K562 (cell line): Measurements from ENCODE around the gene CZIB. TPM values are rescaled to one million over a fixed set of nuclear protein-coding genes. Genes with fewer than 3 reads are reported as not detected.

ENCODE experiments used
- ARHGAP35 ChIP-seq: fragments of 450-650 bp; IDR thresholded peaks from 2 replicates; pipeline ENCODE4 v1.6.1; 2018; ENCODE audit not compliant: partially characterized antibody
- BCLAF1 ChIP-seq, 2 experiments: fragments of 450-650 bp in 1 of 2; IDR thresholded peaks; 2 replicates each; pipeline ENCODE4 v1.6.1; 2011 to 2017; ENCODE audit warnings: low read depth in 2 of 2, antibody characterized with exemption in 1 of 2, borderline replicate concordance in 1 of 2, low read length in 1 of 2, mild to moderate bottlenecking in 1 of 2, mixed read lengths in 1 of 2; ENCODE audit not compliant: control insufficient read depth in 1 of 2
- CBX1 ChIP-seq: sonication (generic); IDR thresholded peaks from 2 replicates; pipeline ENCODE4 v1.6.1; 2016; ENCODE audit warnings: antibody characterized with exemption, low read depth, mild to moderate bottlenecking
- CHD2 ChIP-seq: IDR thresholded peaks from 2 replicates; pipeline ENCODE4 v1.6.1; 2011; ENCODE audit warnings: low read depth, low read length
- DNMT1 ChIP-seq: fragments of 450-650 bp; IDR thresholded peaks from 2 replicates; pipeline ENCODE4 v1.6.1; 2016; ENCODE audit warnings: antibody characterized with exemption, mild to moderate bottlenecking
- FIP1L1 ChIP-seq: fragments of 200-400 bp; formaldehyde crosslinking; IDR thresholded peaks from 2 replicates; pipeline ENCODE4 v1.6.1; 2018; ENCODE audit warnings: mild to moderate bottlenecking, low read depth, low read length; ENCODE audit not compliant: poor library complexity, severe bottlenecking
- FOXP4 ChIP-seq: sonication (generic); formaldehyde crosslinking; IDR thresholded peaks from 2 replicates; pipeline ENCODE4 v1.8.0; 2022; ENCODE audit warnings: mild to moderate bottlenecking, missing genetic modification reagents, borderline replicate concordance
- LEF1 ChIP-seq: fragments of 450-650 bp; IDR thresholded peaks from 2 replicates; pipeline ENCODE4 v1.6.1; 2016; ENCODE audit warnings: mild to moderate bottlenecking
- SIX5 ChIP-seq, 2 experiments: IDR thresholded peaks; 2 replicates each; pipeline ENCODE4 v1.6.1; 2011; ENCODE audit warnings: low read length in 2 of 2, borderline replicate concordance in 1 of 2, low read depth in 1 of 2, mild to moderate bottlenecking in 1 of 2, moderate library complexity in 1 of 2; ENCODE audit not compliant: insufficient read depth in 1 of 2
- SLC30A9 ChIP-seq: fragments of 250-450 bp; sonication (Bioruptor Pico); IDR thresholded peaks from 2 replicates; pipeline ENCODE4 v1.8.0; 2022; ENCODE audit warnings: mild to moderate bottlenecking, moderate library complexity
- TAF9B ChIP-seq: fragments of 450-650 bp; IDR thresholded peaks from 2 replicates; pipeline ENCODE4 v1.6.1; 2018; ENCODE audit warnings: mild to moderate bottlenecking; ENCODE audit not compliant: partially characterized antibody
- XRCC3 ChIP-seq: fragments of 450-650 bp; IDR thresholded peaks from 2 replicates; pipeline ENCODE4 v1.6.1; 2017; ENCODE audit warnings: mild to moderate bottlenecking, moderate library complexity
- ZNF124 ChIP-seq: sonication (generic); formaldehyde crosslinking; IDR thresholded peaks from 2 replicates; pipeline ENCODE4 v1.8.1; 2022; ENCODE audit warnings: missing genetic modification reagents
- ZNF140 ChIP-seq: fragments of 250-450 bp; sonication (Bioruptor Pico); IDR thresholded peaks from 2 replicates; pipeline ENCODE4 v1.8.0; 2021; ENCODE audit warnings: moderate library complexity, mild to moderate bottlenecking, inconsistent platforms
- ZNF518B ChIP-seq: fragments of 250-450 bp; sonication (Bioruptor Pico); IDR thresholded peaks from 2 replicates; pipeline ENCODE4 v1.5.0; 2021; ENCODE audit warnings: mild to moderate bottlenecking, moderate library complexity
- polyA plus RNA-seq, 8 experiments: library from polyadenylated mRNA; depleted of rRNA in 4 of 8; stranded (reverse) in 5 of 8; unstranded in 3 of 8; fragments of >200 nt; fragmentation: Nextera tagmentation in 2 of 8; fragmentation: Illumina TruSeq in 1 of 8; extraction: Ambion mirVana in 2 of 8; extraction: Trizol in 1 of 8; gene quantifications; 2 replicates each; pipeline versions ENCODE4 v1.2.1 to v1.2.3, GENCODE V29; 2011 to 2014; ENCODE audit warnings: inconsistent platforms in 1 of 8, missing spikeins in 1 of 8
- total RNA-seq, 7 experiments: library from RNA; depleted of rRNA in 6 of 7; stranded (reverse); fragments of >200 nt in 6 of 7; fragmentation: Illumina TruSeq in 2 of 7; extraction: Trizol in 2 of 7; gene quantifications; 2 replicates each; pipeline versions ENCODE4 v1.2.1 to v1.2.3, GENCODE V29; 2011 to 2021; ENCODE audit warnings: low replicate concordance in 1 of 7
- TF ChIP-seq, protein P1 (sequence below), 2 experiments: fragments of 450-650 bp in 1 of 2; sonication (generic) in 1 of 2; formaldehyde crosslinking in 1 of 2; IDR thresholded peaks in 1 of 2; conservative IDR thresholded peaks in 1 of 2; 2 replicates each; pipeline versions ENCODE4 v1.6.1 to v1.8.1; 2016 to 2023; ENCODE audit warnings: mild to moderate bottlenecking in 2 of 2, moderate library complexity in 2 of 2, inconsistent platforms in 1 of 2, missing genetic modification reagents in 1 of 2

The CZIB gene
- total and polyA plus RNA-seq, 9 of the 15 experiments (the other 6 are each of a cell fraction or from before 2014, with no cell fraction given): 52.6 to 111 (median 80.0) TPM

DNA sequence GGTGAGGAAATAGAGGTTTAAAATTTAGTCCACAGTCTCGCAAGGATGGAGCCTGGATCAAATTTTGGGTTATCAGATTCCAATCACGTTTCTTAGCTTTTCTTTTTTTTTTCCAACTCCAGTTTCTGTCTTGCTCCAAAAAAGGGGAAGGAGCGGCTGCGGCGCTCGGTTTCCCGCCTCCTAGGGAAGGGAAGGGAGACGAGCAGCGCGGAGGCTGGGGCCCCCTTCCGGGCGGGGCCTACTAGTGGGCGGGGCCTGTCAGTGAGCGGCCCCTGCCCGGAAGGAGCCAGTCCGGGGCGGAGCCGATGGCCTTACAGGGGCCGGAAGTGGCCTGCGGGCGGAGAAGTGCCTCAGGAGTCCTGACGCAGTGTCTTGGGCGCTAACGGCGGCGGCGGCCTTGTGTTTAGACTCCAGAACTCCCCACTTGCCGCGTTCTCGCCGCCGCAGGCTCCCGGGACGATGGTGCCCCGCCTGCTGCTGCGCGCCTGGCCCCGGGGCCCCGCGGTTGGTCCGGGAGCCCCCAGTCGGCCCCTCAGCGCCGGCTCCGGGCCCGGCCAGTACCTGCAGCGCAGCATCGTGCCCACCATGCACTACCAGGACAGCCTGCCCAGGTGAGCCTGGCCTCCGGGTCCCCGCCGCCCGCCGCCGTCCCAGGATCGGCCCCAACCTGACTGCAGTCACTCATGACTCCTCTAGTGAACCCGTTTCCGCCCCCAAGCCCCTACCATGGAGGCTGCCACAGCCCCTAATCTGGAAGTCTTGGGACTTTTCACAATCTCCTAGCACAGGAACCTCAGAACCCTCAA lies 23.7 kb downstream of the CZIB start, which contains the start of gene CPT2 (continued):
- TF ChIP-seq ARHGAP35: no peak
- no peak for TF ChIP-seq TAF9B
- TF ChIP-seq FIP1L1: peak; percentile 89
- no peak for TF ChIP-seq BCLAF1 (IDR thresholded peaks at IDR 0.05; ENCODE audit: borderline replicate concordance in 1 of 2, control insufficient read depth in 1 of 2, low read depth in 2 of 2, low read length in 1 of 2)
- TF ChIP-seq, protein P1, sequence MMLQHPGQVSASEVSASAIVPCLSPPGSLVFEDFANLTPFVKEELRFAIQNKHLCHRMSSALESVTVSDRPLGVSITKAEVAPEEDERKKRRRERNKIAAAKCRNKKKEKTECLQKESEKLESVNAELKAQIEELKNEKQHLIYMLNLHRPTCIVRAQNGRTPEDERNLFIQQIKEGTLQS (IDR thresholded peaks at IDR 0.05): no peak
- TF ChIP-seq, protein P1 (CRISPR knock-in tag; conservative IDR thresholded peaks at IDR 0.05): no peak
- TF ChIP-seq ZNF140 (CRISPR knock-in tag): no peak
- no peak for TF ChIP-seq XRCC3
- TF ChIP-seq SIX5 (IDR thresholded peaks at IDR 0.05; ENCODE audit: borderline replicate concordance in 1 of 2, insufficient read depth in 1 of 2, low read depth in 1 of 2, low read length in 2 of 2): no peak
- TF ChIP-seq DNMT1: no peak
- no peak for TF ChIP-seq FOXP4 (CRISPR knock-in tag)
- TF ChIP-seq ZNF124 (CRISPR knock-in tag): no peak
- TF ChIP-seq ZNF518B (CRISPR knock-in tag): no peak
- TF ChIP-seq SLC30A9 (CRISPR knock-in tag): no peak
- no peak for TF ChIP-seq CHD2
- TF ChIP-seq CBX1: peak; percentile 84
- peak; percentile 71 for TF ChIP-seq LEF1
